GM12891 (cell line): ENCODE measurements around the gene PERCC1.

Experiments
- POLR2A ChIP-seq: IDR thresholded peaks from 2 replicates; pipeline ENCODE4 v1.6.1; 2011; ENCODE audit warnings: low read depth, low read length, control low read depth
- POLR2AphosphoS5 ChIP-seq: IDR thresholded peaks from 2 replicates; pipeline ENCODE4 v1.6.1; 2011; ENCODE audit warnings: low read depth, low read length, control low read depth
- TAF1 ChIP-seq: IDR thresholded peaks from 2 replicates; pipeline ENCODE4 v1.6.1; 2011; ENCODE audit warnings: low read depth, low read length, control low read depth

- TF ChIP-seq POLR2AphosphoS5 = no peak
- TF ChIP-seq POLR2A = no peak
- no peak for TF ChIP-seq TAF1
Measured at GRCh38 chr16:1401061-1401757, 29.7 kb upstream of the PERCC1 start.
